HG03565 (cell line): ENCODE measurements around the gene RNF25.
"Not testable (repeated sequence)": the region's sequence is repeated elsewhere in the genome, so short reads cannot be mapped to it uniquely, and the experiment has no call there.

Experiments
- ATAC-seq: cut with Tn5 transposase; IDR thresholded peaks from one replicate; pipeline ENCODE4 v1.9.1; 2021; ENCODE audit warnings: mild to moderate bottlenecking, moderate library complexity; ENCODE audit not compliant: unreplicated experiment

RNF25 gene

GRCh38 chr2:218671654-218672566 lies at the start of gene RNF25, which contains the start of gene STK36:
Gene RNF25 (minus strand): TSS chr2:218672002. CDS start chr2:218671970, 32 bp downstream.
Gene STK36 (plus strand): TSS chr2:218672086. CDS start chr2:218672830, 744 bp downstream.
- ATAC-seq: peak; percentile 88

- ATAC-seq: no peak
Measured at GRCh38 chr2:218721488-218721887, 49.7 kb upstream of the RNF25 start.

DNA sequence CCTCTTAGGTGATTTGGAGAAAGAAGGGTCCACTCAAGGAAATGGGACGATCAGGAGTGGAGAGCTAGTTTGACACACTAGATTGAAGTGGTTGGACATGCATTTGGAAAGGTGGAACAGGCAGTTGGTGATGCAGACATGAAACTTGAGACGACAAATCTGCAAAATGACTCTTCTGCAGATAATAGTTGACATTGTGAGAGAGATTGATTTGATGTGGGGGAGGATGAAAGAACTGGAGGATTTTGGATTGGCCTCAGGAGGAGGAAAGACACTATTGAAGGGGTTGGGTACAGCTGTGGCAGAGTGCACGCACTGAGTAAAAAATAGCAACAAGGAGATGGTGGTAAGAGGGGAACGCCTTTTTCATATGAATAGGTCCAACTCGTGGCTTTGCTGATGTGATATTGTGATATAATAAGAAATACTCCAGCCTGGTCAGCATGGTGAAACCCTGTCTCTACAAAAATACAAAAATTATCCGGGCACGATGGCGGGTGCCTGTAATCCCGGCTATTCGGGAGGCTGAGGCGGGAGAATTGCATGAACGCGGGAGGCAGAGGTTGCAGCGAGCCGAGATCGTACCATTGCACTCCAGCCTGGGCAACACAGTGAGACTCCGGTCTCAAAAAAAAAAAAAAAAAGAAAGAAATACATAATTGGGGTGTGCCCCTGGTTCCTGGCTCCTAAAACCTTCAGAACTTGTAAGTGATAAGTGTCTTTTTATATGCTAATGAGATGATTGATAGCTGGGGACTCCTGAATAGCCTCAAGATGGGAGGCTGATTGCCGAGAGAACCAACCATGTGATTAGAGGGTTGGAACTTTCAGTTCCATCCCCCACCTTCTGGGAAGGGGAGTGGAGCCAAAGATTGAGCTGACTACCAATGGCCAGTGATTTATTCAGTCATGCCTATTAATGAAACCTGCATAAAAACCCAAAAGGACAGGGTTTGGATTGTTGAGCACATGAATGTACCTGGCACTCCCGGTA lies 48.5 kb upstream of the RNF25 start:
- no peak for ATAC-seq

GRCh38 chr2:218719457-218719856 lies 47.7 kb upstream of the RNF25 start:
- ATAC-seq: no peak

DNA sequence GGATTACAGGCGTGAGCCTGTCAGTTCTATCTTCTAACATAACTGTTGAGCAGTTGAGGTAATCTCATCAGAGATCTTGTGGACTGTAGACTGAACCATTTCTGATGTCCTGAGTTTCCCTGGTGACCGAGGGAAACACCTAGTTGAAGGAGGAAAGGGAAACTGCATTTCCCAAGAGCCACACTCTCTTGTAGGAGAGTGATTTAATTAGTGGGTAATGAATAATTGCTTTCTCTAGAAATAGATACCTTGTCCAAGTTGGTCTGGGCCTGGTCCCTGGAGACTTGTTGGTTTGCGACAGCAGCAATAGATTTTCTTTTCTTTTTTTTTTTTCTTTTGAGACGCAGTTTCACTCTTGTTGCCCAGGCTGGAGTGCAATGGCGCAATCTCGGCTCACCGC lies 46.3 kb upstream of the RNF25 start:
- no peak for ATAC-seq

GRCh38 chr2:218717262-218717661 lies 45.5 kb upstream of the RNF25 start:
- ATAC-seq: no peak

- ATAC-seq: no peak
Measured at GRCh38 chr2:218716070-218716469, 44.3 kb upstream of the RNF25 start.

GRCh38 chr2:218713922-218714321 lies 42.1 kb upstream of the RNF25 start:
- ATAC-seq: no peak

DNA sequence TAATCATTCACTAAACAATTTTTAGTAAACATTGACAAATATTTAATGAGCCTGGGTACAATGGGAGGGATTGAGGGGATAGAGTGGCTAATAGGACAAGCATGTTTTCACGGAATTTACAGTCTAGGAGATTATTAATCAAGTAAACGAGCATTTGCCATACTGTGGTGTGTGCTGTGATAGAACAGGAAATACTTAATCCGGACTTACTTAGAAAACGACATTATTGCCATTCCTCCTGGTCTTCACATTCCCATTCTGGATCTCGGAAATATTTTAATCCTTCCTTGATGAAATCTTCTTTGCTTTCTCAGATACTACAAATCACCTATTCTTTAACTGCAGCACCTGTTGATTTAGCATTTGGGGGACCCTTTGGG lies 39.7 kb upstream of the RNF25 start:
- no peak for ATAC-seq

- peak; percentile 77 for ATAC-seq
Measured at GRCh38 chr2:218710687-218711549, 39.1 kb upstream of the RNF25 start, which contains the start of gene TTLL4. Gene TTLL4 (plus strand): TSS chr2:218710835. CDS start chr2:218737677, 26,842 bp downstream.

GRCh38 chr2:218710334-218710686 lies 38.5 kb upstream of the RNF25 start:
- no peak for ATAC-seq

- ATAC-seq: no peak
Measured at GRCh38 chr2:218709908-218710307, 38.1 kb upstream of the RNF25 start.

DNA sequence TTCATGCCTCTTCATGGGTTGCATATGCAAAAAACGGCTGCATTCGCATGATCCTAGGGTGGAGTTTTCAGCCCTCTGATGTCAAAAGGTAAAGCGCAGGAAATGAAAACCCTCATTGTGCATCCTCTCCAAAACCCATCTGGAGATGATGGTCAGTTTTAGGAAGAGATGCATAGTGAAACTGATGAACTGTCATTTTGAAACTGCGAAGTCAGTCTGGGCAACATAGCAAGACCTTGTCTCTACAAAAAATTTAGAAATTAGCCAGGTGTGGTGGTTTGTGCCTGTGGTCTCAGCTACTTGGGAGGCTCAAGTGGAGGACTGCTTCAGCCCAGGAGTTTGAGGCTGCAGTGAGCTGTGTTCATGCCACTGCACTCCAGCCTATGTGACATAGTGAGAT lies 36.3 kb upstream of the RNF25 start:
- peak; percentile 41 for ATAC-seq

DNA sequence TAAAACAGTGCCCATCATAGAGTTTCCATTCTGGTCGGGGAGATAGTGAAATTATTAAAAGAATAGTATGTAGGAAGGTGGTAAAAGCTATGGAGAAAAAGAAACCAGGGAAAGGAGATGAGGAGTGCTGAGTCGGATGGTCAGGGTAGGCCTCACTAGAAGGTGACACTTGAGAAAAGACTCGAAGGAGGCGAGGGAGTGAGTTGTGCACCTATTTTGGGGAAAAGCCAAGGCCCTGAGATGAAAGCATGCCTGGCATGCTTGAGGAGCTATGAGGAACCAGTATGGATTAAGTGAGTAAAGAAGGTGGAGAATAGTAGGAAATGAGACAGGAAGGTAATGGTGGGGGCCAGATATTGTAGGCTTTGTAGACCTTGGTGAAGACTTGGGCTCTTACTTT lies 31.5 kb upstream of the RNF25 start:
- ATAC-seq: no peak

GRCh38 chr2:218701806-218702205 lies 30.0 kb upstream of the RNF25 start:
- no peak for ATAC-seq

DNA sequence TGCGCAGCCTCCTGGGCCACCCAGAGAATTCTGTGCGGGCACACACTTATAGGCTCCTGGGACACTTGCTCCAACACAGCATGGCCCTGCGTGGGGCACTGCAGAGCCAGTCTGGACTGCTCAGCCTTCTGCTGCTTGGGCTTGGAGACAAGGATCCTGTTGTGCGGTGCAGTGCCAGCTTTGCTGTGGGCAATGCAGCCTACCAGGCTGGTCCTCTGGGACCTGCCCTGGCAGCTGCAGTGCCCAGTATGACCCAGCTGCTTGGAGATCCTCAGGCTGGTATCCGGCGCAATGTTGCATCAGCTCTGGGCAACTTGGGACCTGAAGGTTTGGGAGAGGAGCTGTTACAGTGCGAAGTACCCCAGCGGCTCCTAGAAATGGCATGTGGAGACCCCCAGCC lies 27.1 kb upstream of the RNF25 start:
- no peak for ATAC-seq

GRCh38 chr2:218694405-218695145 lies 22.8 kb upstream of the RNF25 start:
- no peak for ATAC-seq

DNA sequence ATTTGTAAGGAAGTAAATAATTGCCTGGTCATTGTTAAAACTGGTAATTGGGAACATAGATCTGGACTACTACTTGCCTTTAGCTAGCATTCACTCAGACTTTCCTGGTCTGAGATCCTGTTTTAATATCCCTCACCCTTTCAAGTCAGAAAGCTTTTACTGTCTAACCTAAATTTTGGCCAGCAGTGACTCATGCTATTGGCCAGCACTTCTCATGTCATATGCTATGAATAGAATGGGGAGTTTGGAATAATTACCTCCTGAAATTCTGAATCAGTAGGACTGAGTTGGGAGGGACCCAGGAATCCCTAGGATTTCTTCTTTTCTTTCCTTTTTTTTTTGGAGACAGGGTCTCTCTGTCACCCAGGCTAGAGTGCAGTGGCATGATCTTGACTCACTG lies 19.4 kb upstream of the RNF25 start:
- ATAC-seq: no peak

DNA sequence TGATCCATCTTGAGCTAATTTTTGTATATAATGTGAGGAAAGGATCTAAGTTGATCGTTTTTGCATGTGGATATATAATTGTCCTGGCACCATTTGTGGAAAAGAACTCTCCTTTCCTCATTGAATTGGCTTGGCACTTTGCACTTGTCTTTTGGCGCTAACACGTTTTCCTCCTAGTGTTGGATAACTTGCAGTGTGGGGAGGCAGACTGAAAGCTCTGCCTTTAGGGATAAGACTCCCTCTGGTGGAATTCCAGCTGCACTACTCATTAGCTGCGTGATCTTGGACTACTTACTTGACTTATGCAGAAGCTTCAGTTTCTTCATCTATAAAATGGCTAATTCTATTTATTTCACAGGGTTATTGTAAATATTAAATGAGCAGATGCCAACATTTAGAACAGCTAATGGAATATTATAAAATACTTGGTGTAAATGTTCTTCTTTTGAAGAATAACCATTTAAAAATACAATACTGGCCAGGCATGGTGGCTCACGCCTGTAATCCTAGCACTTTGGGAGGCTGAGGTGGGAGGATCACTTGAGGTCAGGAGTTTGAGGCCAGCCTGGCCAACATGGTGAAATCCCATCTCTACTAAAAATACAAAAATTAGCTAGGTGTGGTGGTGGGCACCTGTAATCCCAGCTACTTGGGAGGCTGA lies 15.7 kb upstream of the RNF25 start:
- ATAC-seq: not testable (repeated sequence)
